HCT116 (cell line): ENCODE measurements around the gene LRRC3C. TPM values are rescaled to one million over a fixed set of nuclear protein-coding genes. Genes with fewer than 3 reads are reported as not detected.

ENCODE experiments used
- ATAC-seq: fragments of 200-7000 bp; cut with Tn5 transposase; 2 replicates; pipeline ENCODE4 v1.9.1; 2020; ENCODE audit warnings: mild to moderate bottlenecking, moderate library complexity
- BruUV-seq: library from RNA; stranded (reverse); fragments of 400-500 nt; replicated peaks from 2 replicates; lab custom pipeline; 2021; lab: Mats Ljungman, UMichigan
- CTCF ChIA-PET: fragments of 300-600 bp; sonication (Branson Sonifier 250); formaldehyde crosslinking; loops from one replicate; lab custom pipeline; 2021; ENCODE audit warnings: antibody characterized with exemption; lab: Charles Lee
- POLR2A ChIA-PET: fragments of 300-600, 350-600 bp; sonication (Branson Sonifier 250); formaldehyde crosslinking; loops from one replicate; lab custom pipeline; 2021; ENCODE audit warnings: antibody characterized with exemption; lab: Charles Lee
- RAD21 ChIA-PET, 2 experiments: fragments of 300-600 bp; sonication (Branson Sonifier 250); formaldehyde crosslinking; loops; one replicate each; lab custom pipeline; 2023; ENCODE audit warnings: low total read pairs in 2 of 2; ENCODE audit not compliant: uncharacterized antibody in 2 of 2, unreplicated experiment in 2 of 2, low non-redundant PET in 1 of 2; lab: Charles Lee
- DNase-seq: peaks from one replicate; pipeline ENCODE4 v3.0.0-alpha.2; 2010; ENCODE audit warnings: low read depth, low spot score
- H2AFZ ChIP-seq: fragments of 200-600 bp; shearing (Covaris generic), sonication (generic); 2 replicates; pipeline ENCODE4 v1.6.1; 2017; ENCODE audit warnings: low read depth, mixed run types, mixed read lengths, antibody characterized with exemption, low read length; ENCODE audit not compliant: poor library complexity, severe bottlenecking
- H3K27ac ChIP-seq: 2 replicates; pipeline ENCODE4 v1.5.1; 2012; ENCODE audit warnings: low read depth, low read length
- H3K27me3 ChIP-seq: fragments of 200-600 bp; sonication (generic); 2 replicates; pipeline ENCODE4 v1.6.1; 2016; ENCODE audit warnings: mixed run types, low read length, mixed read lengths; ENCODE audit not compliant: insufficient read depth
- H3K36me3 ChIP-seq, 2 experiments: fragments of 200-500 bp in 1 of 2; fragments of 200-600 bp in 1 of 2; sonication (Bioruptor generic) in 1 of 2; sonication (generic) in 1 of 2; 2 replicates each; pipeline versions ENCODE4 v1.5.1 to v1.6.1; 2014 to 2016; ENCODE audit warnings: low read length in 2 of 2, inconsistent platforms in 1 of 2, mixed read lengths in 1 of 2, mixed run types in 1 of 2; ENCODE audit not compliant: insufficient read depth in 2 of 2, control insufficient read depth in 1 of 2
- H3K4me1 ChIP-seq, 2 experiments: fragments of 200-600 bp in 1 of 2; sonication (generic) in 1 of 2; 2 replicates each; pipeline versions ENCODE4 v1.5.1 to v1.6.1; 2012 to 2017; ENCODE audit warnings: low read length in 2 of 2, inconsistent platforms in 1 of 2, mild to moderate bottlenecking in 1 of 2, mixed read lengths in 1 of 2, mixed run types in 1 of 2, moderate library complexity in 1 of 2; ENCODE audit not compliant: insufficient read depth in 2 of 2, control insufficient read depth in 1 of 2
- H3K4me2 ChIP-seq: fragments of 200-600 bp; sonication (generic); 2 replicates; pipeline ENCODE4 v1.6.1; 2017; ENCODE audit warnings: mixed run types, low read length, mixed read lengths
- H3K4me3 ChIP-seq, 2 experiments: fragments of 200-600 bp in 1 of 2; sonication (generic) in 1 of 2; replicated peaks in 1 of 2; 2 replicates each; pipeline ENCODE4 v1.5.1; 2011 to 2016; ENCODE audit warnings: low read length in 2 of 2, control low read depth in 1 of 2, low read depth in 1 of 2, mild to moderate bottlenecking in 1 of 2, mixed read lengths in 1 of 2, mixed run types in 1 of 2
- H3K79me2 ChIP-seq: fragments of 200-600 bp; sonication (generic); 2 replicates; pipeline ENCODE4 v1.6.1; 2017; ENCODE audit warnings: mild to moderate bottlenecking, mixed run types, low read length, moderate library complexity, mixed read lengths; ENCODE audit not compliant: insufficient read depth
- H3K9ac ChIP-seq: fragments of 200-600 bp; sonication (generic); 2 replicates; pipeline ENCODE4 v1.6.1; 2016; ENCODE audit warnings: low read length, mixed read lengths
- H3K9me2 ChIP-seq: fragments of 200-600 bp; sonication (generic), shearing (Covaris generic); 2 replicates; pipeline ENCODE4 v1.6.1; 2017; ENCODE audit warnings: mixed run types, mild to moderate bottlenecking, moderate library complexity; ENCODE audit not compliant: insufficient read depth
- H3K9me3 ChIP-seq, 2 experiments: fragments of 200-500 bp in 1 of 2; fragments of 200-600 bp in 1 of 2; sonication (Bioruptor generic) in 1 of 2; sonication (generic) in 1 of 2; 2 replicates each; pipeline ENCODE4 v1.6.1; 2014 to 2017; ENCODE audit warnings: low read length in 2 of 2, mixed read lengths in 2 of 2, inconsistent platforms in 1 of 2, low read depth in 1 of 2, mild to moderate bottlenecking in 1 of 2, mixed run types in 1 of 2, moderate library complexity in 1 of 2; ENCODE audit not compliant: control insufficient read depth in 1 of 2, insufficient read depth in 1 of 2
- H4K20me1 ChIP-seq: fragments of 200-600 bp; sonication (generic), shearing (Covaris generic); 2 replicates; pipeline ENCODE4 v1.6.1; 2017; ENCODE audit warnings: mixed run types, mild to moderate bottlenecking, moderate library complexity; ENCODE audit not compliant: insufficient read depth
- EGR1 ChIP-seq: IDR thresholded peaks from 2 replicates; pipeline ENCODE4 v1.6.1; 2012; ENCODE audit warnings: low read depth
- SP1 ChIP-seq: IDR thresholded peaks from 2 replicates; pipeline ENCODE4 v1.6.1; 2012; ENCODE audit warnings: low read depth
- TCF7L2 ChIP-seq: IDR thresholded peaks from 2 replicates; pipeline ENCODE4 v1.7.0; 2011; ENCODE audit warnings: borderline replicate concordance, inconsistent platforms; ENCODE audit not compliant: insufficient read depth, insufficient read length; ENCODE audit errors: extremely low read depth
- ZFX ChIP-seq: fragments of 450-650 bp; IDR thresholded peaks from 2 replicates; pipeline ENCODE4 v1.6.1; 2017
- intact Hi-C: fragments of 100-400 bp; cut with micrococcal nuclease; formaldehyde crosslinking; loops from 2 replicates; pipeline ENCODE4 v1.10.0; 2022
- total RNA-seq: library from RNA; stranded (reverse); gene quantifications from one replicate; pipeline ENCODE4 v1.2.1, GENCODE V29; 2021; ENCODE audit not compliant: unreplicated experiment
- TF ChIP-seq, protein P1 (sequence below): IDR thresholded peaks from 2 replicates; pipeline ENCODE4 v1.6.1; 2012; ENCODE audit warnings: low read depth
- TF ChIP-seq, protein P2 (sequence below): IDR thresholded peaks from 2 replicates; pipeline ENCODE4 v1.6.1; 2012
- TF ChIP-seq, protein P3 (sequence below): IDR thresholded peaks from 2 replicates; pipeline ENCODE4 v1.6.1; 2012

Gene LRRC3C
- total RNA-seq, 1 experiment from 2014 or later: not detected

DNA sequence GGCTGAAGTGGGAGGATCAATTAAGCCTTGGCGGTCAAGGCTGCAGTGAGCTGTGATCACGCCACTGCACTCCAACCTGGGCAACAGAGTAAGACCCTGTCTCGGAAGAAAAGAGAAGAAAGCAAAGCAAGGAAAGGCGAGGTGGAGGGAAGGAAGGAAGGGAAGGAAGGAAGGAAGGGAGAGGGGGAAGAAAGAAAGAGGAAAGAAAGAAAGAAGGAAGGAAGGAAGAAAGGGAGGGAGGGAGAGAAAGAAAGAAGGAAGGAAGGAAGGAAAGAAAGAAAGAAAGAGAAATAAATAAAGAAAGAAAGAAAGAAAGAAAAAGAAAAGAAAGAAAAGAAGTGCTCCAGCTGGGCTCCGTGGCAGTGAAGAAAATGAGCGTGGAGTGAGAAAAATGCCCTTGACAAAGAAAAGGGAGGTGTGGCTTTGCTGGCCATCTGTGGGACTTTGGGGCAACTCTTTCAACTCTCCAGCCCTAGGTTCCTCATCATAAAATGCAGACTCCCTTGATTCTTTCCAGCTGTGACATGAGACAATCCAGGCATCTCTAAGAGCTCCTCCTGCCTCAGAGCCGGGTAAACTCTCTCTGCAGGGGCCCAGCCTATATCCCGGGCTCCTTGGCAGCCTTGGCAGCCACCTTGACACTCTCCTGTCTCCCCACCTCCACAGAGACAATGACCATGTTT, 37.6 kb downstream of the LRRC3C start:
- no TSS peak for BruUV-seq
- Histone ChIP-seq H3K4me1 (peaks cover 0 to 7% of the 10 kb centered on the region in 2 experiments; a peak in 1 of 4 replicates), H3K4me3 (no peak overlapping the region), H3K9me3 (no peaks in the 10 kb centered on the region)
- DNase-seq: no peak
- no peak; the same call in 1 of the 2 replicates for ATAC-seq
- RAD21 ChIA-PET: no interaction called here
- TF ChIP-seq TCF7L2 (no peak), SP1 (no peak), ZFX (no peak), EGR1 (no peak)
- TF ChIP-seq, protein P1, sequence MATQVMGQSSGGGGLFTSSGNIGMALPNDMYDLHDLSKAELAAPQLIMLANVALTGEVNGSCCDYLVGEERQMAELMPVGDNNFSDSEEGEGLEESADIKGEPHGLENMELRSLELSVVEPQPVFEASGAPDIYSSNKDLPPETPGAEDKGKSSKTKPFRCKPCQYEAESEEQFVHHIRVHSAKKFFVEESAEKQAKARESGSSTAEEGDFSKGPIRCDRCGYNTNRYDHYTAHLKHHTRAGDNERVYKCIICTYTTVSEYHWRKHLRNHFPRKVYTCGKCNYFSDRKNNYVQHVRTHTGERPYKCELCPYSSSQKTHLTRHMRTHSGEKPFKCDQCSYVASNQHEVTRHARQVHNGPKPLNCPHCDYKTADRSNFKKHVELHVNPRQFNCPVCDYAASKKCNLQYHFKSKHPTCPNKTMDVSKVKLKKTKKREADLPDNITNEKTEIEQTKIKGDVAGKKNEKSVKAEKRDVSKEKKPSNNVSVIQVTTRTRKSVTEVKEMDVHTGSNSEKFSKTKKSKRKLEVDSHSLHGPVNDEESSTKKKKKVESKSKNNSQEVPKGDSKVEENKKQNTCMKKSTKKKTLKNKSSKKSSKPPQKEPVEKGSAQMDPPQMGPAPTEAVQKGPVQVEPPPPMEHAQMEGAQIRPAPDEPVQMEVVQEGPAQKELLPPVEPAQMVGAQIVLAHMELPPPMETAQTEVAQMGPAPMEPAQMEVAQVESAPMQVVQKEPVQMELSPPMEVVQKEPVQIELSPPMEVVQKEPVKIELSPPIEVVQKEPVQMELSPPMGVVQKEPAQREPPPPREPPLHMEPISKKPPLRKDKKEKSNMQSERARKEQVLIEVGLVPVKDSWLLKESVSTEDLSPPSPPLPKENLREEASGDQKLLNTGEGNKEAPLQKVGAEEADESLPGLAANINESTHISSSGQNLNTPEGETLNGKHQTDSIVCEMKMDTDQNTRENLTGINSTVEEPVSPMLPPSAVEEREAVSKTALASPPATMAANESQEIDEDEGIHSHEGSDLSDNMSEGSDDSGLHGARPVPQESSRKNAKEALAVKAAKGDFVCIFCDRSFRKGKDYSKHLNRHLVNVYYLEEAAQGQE: no peak
- TF ChIP-seq, protein P2, sequence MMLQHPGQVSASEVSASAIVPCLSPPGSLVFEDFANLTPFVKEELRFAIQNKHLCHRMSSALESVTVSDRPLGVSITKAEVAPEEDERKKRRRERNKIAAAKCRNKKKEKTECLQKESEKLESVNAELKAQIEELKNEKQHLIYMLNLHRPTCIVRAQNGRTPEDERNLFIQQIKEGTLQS: no peak
- TF ChIP-seq, protein P3, sequence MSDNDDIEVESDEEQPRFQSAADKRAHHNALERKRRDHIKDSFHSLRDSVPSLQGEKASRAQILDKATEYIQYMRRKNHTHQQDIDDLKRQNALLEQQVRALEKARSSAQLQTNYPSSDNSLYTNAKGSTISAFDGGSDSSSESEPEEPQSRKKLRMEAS: no peak
- TF ChIP-seq, all 23 proteins: peak for 0
- H3K27me3 ChIP-seq: peaks cover 5% of the 10 kb centered on the region; the same call in 1 of the 2 replicates
- H3K36me3 ChIP-seq: no peaks in the 10 kb centered on the region
- POLR2A ChIA-PET: interaction anchor here (1.4 kb wide), 1 partner anchor 15 kb away, joined by 6 read pairs; the partner anchor contains the start of gene PSMD3
- no peaks in the 10 kb centered on the region for H3K9me2 ChIP-seq
- H3K9ac ChIP-seq: no peak overlapping the region
- no peaks in the 10 kb centered on the region for H3K79me2 ChIP-seq
- H4K20me1 ChIP-seq: no peaks in the 10 kb centered on the region
- H2AFZ ChIP-seq: no peak overlapping the region
- H3K4me2 ChIP-seq: no peak overlapping the region
- intact Hi-C loops: no loop called here
- CTCF ChIA-PET: interaction anchor here (1.2 kb wide), 1 partner anchor 15 kb away, joined by 3 read pairs; the partner anchor contains the start of gene PSMD3
- H3K27ac ChIP-seq: no peak overlapping the region
